HepG2 (cell line): ENCODE results near the gene DDAH2. TPM values are rescaled to one million over a fixed set of nuclear protein-coding genes. Genes with fewer than 3 reads are reported as not detected.
A peak's percentile ranks its signal among the peaks of the same experiment; 100 is the strongest.

Experiments used
- AGO1 ChIP-seq: fragments of 200-400 bp; formaldehyde crosslinking; IDR thresholded peaks from 2 replicates; pipeline ENCODE4 v1.6.1; 2017; ENCODE audit warnings: mild to moderate bottlenecking, low read depth, low read length, moderate library complexity; ENCODE audit not compliant: poor library complexity, severe bottlenecking
- ATAD3A ChIP-seq: sonication (generic); formaldehyde crosslinking; IDR thresholded peaks from 2 replicates; pipeline ENCODE4 v1.4.0; 2020; ENCODE audit warnings: missing genetic modification reagents
- BCL3 ChIP-seq: sonication (generic); formaldehyde crosslinking; IDR thresholded peaks from 2 replicates; pipeline ENCODE4 v1.5.1; 2020; ENCODE audit warnings: mild to moderate bottlenecking, missing genetic modification reagents, moderate library complexity
- DR1 ChIP-seq: sonication (generic); formaldehyde crosslinking; IDR thresholded peaks from 2 replicates; pipeline ENCODE4 v1.8.0; 2021; ENCODE audit warnings: mild to moderate bottlenecking, missing genetic modification reagents, inconsistent platforms
- EEA1 ChIP-seq: sonication (generic); formaldehyde crosslinking; IDR thresholded peaks from 2 replicates; pipeline ENCODE4 v1.5.1; 2020; ENCODE audit warnings: mild to moderate bottlenecking, missing genetic modification reagents, borderline replicate concordance
- FIP1L1 ChIP-seq: fragments of 200-400 bp; formaldehyde crosslinking; IDR thresholded peaks from 2 replicates; pipeline ENCODE4 v1.6.1; 2018; ENCODE audit warnings: low read depth, mild to moderate bottlenecking, low read length, moderate library complexity, borderline replicate concordance; ENCODE audit not compliant: insufficient read depth
- GABPB1 ChIP-seq: IDR thresholded peaks from 2 replicates; pipeline ENCODE4 v1.6.1; 2016; ENCODE audit warnings: mild to moderate bottlenecking, missing genetic modification reagents, moderate library complexity, missing compliant biosample characterization
- HIVEP1 ChIP-seq: sonication (generic); formaldehyde crosslinking; IDR thresholded peaks from 2 replicates; pipeline ENCODE4 v1.4.0; 2020; ENCODE audit warnings: mild to moderate bottlenecking, missing genetic modification reagents
- KDM2A ChIP-seq: sonication (generic); formaldehyde crosslinking; IDR thresholded peaks from 2 replicates; pipeline ENCODE4 v1.4.0; 2020; ENCODE audit warnings: low read depth, missing genetic modification reagents, borderline replicate concordance
- MBD4 ChIP-seq: IDR thresholded peaks from 2 replicates; pipeline ENCODE4 v1.6.1; 2012; ENCODE audit warnings: low read length, inconsistent platforms, borderline replicate concordance
- NCOA1 ChIP-seq: sonication (generic); formaldehyde crosslinking; IDR thresholded peaks from 2 replicates; pipeline ENCODE4 v1.9.0; 2021; ENCODE audit warnings: missing genetic modification reagents
- NFE2L1 ChIP-seq: sonication (generic); formaldehyde crosslinking; IDR thresholded peaks from 2 replicates; pipeline ENCODE4 v1.4.0; 2020; ENCODE audit warnings: missing genetic modification reagents, mild to moderate bottlenecking, borderline replicate concordance
- NR1H2 ChIP-seq: sonication (generic); formaldehyde crosslinking; IDR thresholded peaks from 2 replicates; pipeline ENCODE4 v1.8.1; 2022; ENCODE audit warnings: low read depth, missing genetic modification reagents, borderline replicate concordance
- PAXIP1 ChIP-seq: sonication (generic); formaldehyde crosslinking; conservative IDR thresholded peaks from 2 replicates; pipeline ENCODE4 v1.4.0; 2020; ENCODE audit warnings: mild to moderate bottlenecking, missing genetic modification reagents, moderate library complexity
- U2AF2 ChIP-seq: fragments of 200-400 bp; formaldehyde crosslinking; IDR thresholded peaks from 2 replicates; pipeline ENCODE4 v1.6.1; 2017; ENCODE audit warnings: low read depth, mild to moderate bottlenecking, low read length
- ZFAT ChIP-seq: sonication (generic); formaldehyde crosslinking; conservative IDR thresholded peaks from 2 replicates; pipeline ENCODE4 v1.8.1; 2023; ENCODE audit warnings: missing genetic modification reagents, inconsistent platforms
- ZNF292 ChIP-seq: sonication (generic); formaldehyde crosslinking; IDR thresholded peaks from 2 replicates; pipeline ENCODE4 v1.8.1; 2022; ENCODE audit warnings: mild to moderate bottlenecking, low read depth, missing genetic modification reagents, borderline replicate concordance
- ZNF329 ChIP-seq: sonication (generic); formaldehyde crosslinking; IDR thresholded peaks from 2 replicates; pipeline ENCODE4 v1.9.0; 2021; ENCODE audit warnings: low read depth, mild to moderate bottlenecking, missing genetic modification reagents
- ZNF335 ChIP-seq: sonication (generic); formaldehyde crosslinking; IDR thresholded peaks from 2 replicates; pipeline ENCODE4 v1.4.0; 2020; ENCODE audit warnings: missing genetic modification reagents
- polyA plus RNA-seq, 8 experiments: library from polyadenylated mRNA; depleted of rRNA in 3 of 8; stranded (reverse) in 7 of 8; unstranded in 1 of 8; fragments of >200 nt; fragmentation: Illumina TruSeq in 4 of 8; extraction: Trizol in 4 of 8; gene quantifications; 2 replicates each; pipeline versions ENCODE4 v1.2.1 to v1.2.3, GENCODE V29; 2011 to 2016; ENCODE audit warnings: low read depth in 4 of 8, missing spikeins in 1 of 8, mixed read lengths in 1 of 8; ENCODE audit not compliant: insufficient read depth in 1 of 8
- total RNA-seq, 5 experiments: library from RNA; depleted of rRNA; stranded (reverse); fragments of >200 nt; fragmentation: Illumina TruSeq; extraction: Trizol; gene quantifications; 2 replicates each; pipeline ENCODE4 v1.2.3, GENCODE V29; 2016; ENCODE audit warnings: low read depth in 1 of 5
- TF ChIP-seq, protein P1 (sequence below): sonication (generic); formaldehyde crosslinking; IDR thresholded peaks from 2 replicates; pipeline ENCODE4 v1.9.0; 2022; ENCODE audit warnings: low read depth, missing genetic modification reagents
- TF ChIP-seq, protein P2 (sequence below): sonication (generic); formaldehyde crosslinking; IDR thresholded peaks from 2 replicates; pipeline ENCODE4 v1.4.0; 2020; ENCODE audit warnings: missing genetic modification reagents

The DDAH2 gene
- total and polyA plus RNA-seq, 2 of the 13 experiments (the other 11 are each of a cell fraction or from before 2014, with no cell fraction given), result 16.4 to 21.1 TPM

GRCh38 chr6:31776989-31777666 lies 48.0 kb upstream of the DDAH2 start, which contains the start of gene VWA7 (continued):
- TF ChIP-seq, protein P1, sequence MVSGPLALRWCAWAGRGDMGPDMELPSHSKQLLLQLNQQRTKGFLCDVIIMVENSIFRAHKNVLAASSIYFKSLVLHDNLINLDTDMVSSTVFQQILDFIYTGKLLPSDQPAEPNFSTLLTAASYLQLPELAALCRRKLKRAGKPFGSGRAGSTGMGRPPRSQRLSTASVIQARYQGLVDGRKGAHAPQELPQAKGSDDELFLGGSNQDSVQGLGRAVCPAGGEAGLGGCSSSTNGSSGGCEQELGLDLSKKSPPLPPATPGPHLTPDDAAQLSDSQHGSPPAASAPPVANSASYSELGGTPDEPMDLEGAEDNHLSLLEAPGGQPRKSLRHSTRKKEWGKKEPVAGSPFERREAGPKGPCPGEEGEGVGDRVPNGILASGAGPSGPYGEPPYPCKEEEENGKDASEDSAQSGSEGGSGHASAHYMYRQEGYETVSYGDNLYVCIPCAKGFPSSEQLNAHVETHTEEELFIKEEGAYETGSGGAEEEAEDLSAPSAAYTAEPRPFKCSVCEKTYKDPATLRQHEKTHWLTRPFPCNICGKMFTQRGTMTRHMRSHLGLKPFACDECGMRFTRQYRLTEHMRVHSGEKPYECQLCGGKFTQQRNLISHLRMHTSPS (CRISPR knock-in tag), result no peak; the same call in 1 of the 2 replicates
- TF ChIP-seq KDM2A (CRISPR knock-in tag), result peak; percentile 98
- no peak for TF ChIP-seq NCOA1 (CRISPR knock-in tag)
- TF ChIP-seq NR1H2, result no peak
- no peak for TF ChIP-seq EEA1 (CRISPR knock-in tag)
- TF ChIP-seq DR1 (CRISPR knock-in tag), result peak; percentile 58
- TF ChIP-seq U2AF2, result 0 out of 2 replicates have a peak, but pooled peaks have one; percentile 3
- peak; percentile 94 for TF ChIP-seq AGO1
- TF ChIP-seq HIVEP1 (CRISPR knock-in tag), result peak; percentile 98
- TF ChIP-seq ZFAT (CRISPR knock-in tag), result no peak
- TF ChIP-seq ZNF292 (CRISPR knock-in tag), result peak; percentile 52
- no peak; the same call in 1 of the 2 replicates for TF ChIP-seq FIP1L1
- TF ChIP-seq, protein P2, sequence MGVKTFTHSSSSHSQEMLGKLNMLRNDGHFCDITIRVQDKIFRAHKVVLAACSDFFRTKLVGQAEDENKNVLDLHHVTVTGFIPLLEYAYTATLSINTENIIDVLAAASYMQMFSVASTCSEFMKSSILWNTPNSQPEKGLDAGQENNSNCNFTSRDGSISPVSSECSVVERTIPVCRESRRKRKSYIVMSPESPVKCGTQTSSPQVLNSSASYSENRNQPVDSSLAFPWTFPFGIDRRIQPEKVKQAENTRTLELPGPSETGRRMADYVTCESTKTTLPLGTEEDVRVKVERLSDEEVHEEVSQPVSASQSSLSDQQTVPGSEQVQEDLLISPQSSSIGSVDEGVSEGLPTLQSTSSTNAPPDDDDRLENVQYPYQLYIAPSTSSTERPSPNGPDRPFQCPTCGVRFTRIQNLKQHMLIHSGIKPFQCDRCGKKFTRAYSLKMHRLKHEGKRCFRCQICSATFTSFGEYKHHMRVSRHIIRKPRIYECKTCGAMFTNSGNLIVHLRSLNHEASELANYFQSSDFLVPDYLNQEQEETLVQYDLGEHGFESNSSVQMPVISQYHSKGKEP (CRISPR knock-in tag), result no peak
- no peak for TF ChIP-seq ZNF329
- TF ChIP-seq GABPB1 (CRISPR knock-in tag), result peak; percentile 74
- 0 out of 2 replicates have a peak, but pooled peaks have one; percentile 18 for TF ChIP-seq BCL3 (CRISPR knock-in tag)
- TF ChIP-seq PAXIP1 (CRISPR knock-in tag), result peak; percentile 88
- peak; percentile 98 for TF ChIP-seq ZNF335 (CRISPR knock-in tag)
- TF ChIP-seq NFE2L1 (CRISPR knock-in tag), result peak; percentile 58; the same call in 1 of the 2 replicates
- no peak for TF ChIP-seq ATAD3A
- no peak for TF ChIP-seq MBD4
